Mesodermal cell (in vitro differentiated cells): ENCODE data around the gene SRPK3. TPM values are rescaled to one million over a fixed set of nuclear protein-coding genes. Genes with fewer than 3 reads are reported as not detected.

ENCODE experiments used
- H3K27ac ChIP-seq: 2 replicates; pipeline ENCODE4 v1.7.0; 2013; ENCODE audit warnings: mild to moderate bottlenecking, low read depth, low read length, moderate library complexity; ENCODE audit not compliant: severe bottlenecking
- H3K36me3 ChIP-seq: 2 replicates; pipeline ENCODE4 v1.7.1; 2013; ENCODE audit warnings: mild to moderate bottlenecking, low read length, moderate library complexity; ENCODE audit not compliant: control insufficient read depth, insufficient read depth
- H3K4me1 ChIP-seq: one replicate; pipeline ENCODE4 v1.7.1; 2013; ENCODE audit warnings: mild to moderate bottlenecking, low read length; ENCODE audit not compliant: insufficient read depth, control insufficient read depth, poor library complexity, severe bottlenecking
- H3K4me3 ChIP-seq: 2 replicates; pipeline ENCODE4 v1.7.0; 2013; ENCODE audit warnings: low read length, control low read depth, mild to moderate bottlenecking; ENCODE audit not compliant: insufficient read depth, poor library complexity, severe bottlenecking; ENCODE audit errors: extremely low read depth
- H3K9me3 ChIP-seq: 2 replicates; pipeline ENCODE4 v1.7.1; 2013; ENCODE audit warnings: mild to moderate bottlenecking, low read length, moderate library complexity; ENCODE audit not compliant: control insufficient read depth
- WGBS, 2 experiments: methylation state at CpG; one replicate each; pipeline ENCODE4 v1.1.5; 2013; ENCODE audit warnings: missing lambda C conversion rate in 2 of 2; ENCODE audit not compliant: insufficient coverage in 2 of 2; 5-methylcytosine and 5-hydroxymethylcytosine counted together
- polyA plus RNA-seq, 2 experiments: library from polyadenylated mRNA; stranded (reverse); fragments of 50-300 nt; gene quantifications; one replicate each; pipeline ENCODE4 v1.2.3, GENCODE V29; 2013

Gene SRPK3
- 0.77 TPM for polyA plus RNA-seq (2013, experiment 1 of 2)
- not detected for polyA plus RNA-seq (2013, experiment 2 of 2)

- 82 to 93% methylated on average over 18 to 25 of the region's 52 CpGs for WGBS, 2 experiments
- Histone ChIP-seq H3K4me3 (no peak within 1 kb of the TSS), H3K4me1 (no peaks in the 10 kb centered on the region), H3K9me3 (no peaks in the 10 kb centered on the region), H3K36me3 (no peaks in the 10 kb centered on the region), H3K27ac (no peak within 1 kb of the TSS)
These were observed at the start of gene SRPK3 for GRCh38 chrX:153780678-153781427. Gene SRPK3 (plus strand): TSS chrX:153781041. CDS start chrX:153781087, 46 bp downstream.

- Histone ChIP-seq H3K27ac (no peak overlapping the region), H3K4me3 (no peak overlapping the region), H3K36me3 (peaks cover 12% of the 10 kb centered on the region), H3K4me1 (peaks cover 13% of the 10 kb centered on the region), H3K9me3 (peaks cover 11% of the 10 kb centered on the region)
- 100% methylated on average over 3 of the region's 6 CpGs; no CpG with 5 or more reads in 1 of the 2 experiments for WGBS, 2 experiments
These were observed 49.6 kb upstream of the SRPK3 start for GRCh38 chrX:153731117-153731844.

GRCh38 chrX:153731845-153732215 is 49.0 kb upstream of the SRPK3 start:
- H3K4me3 ChIP-seq = no peak overlapping the region
- no peak overlapping the region for H3K27ac ChIP-seq
- H3K36me3 ChIP-seq = peaks cover 12% of the 10 kb centered on the region
- peaks cover 11% of the 10 kb centered on the region for H3K9me3 ChIP-seq
- 100% methylated on average over 1 of the region's 3 CpGs; no CpG with 5 or more reads in 1 of the 2 experiments for WGBS, 2 experiments
- H3K4me1 ChIP-seq = peaks cover 12% of the 10 kb centered on the region

GRCh38 chrX:153732401-153732800 is 48.4 kb upstream of the SRPK3 start:
- Histone ChIP-seq H3K4me1 (peaks cover 7% of the 10 kb centered on the region), H3K9me3 (peaks cover 11% of the 10 kb centered on the region), H3K4me3 (no peak overlapping the region), H3K36me3 (peaks cover 12% of the 10 kb centered on the region), H3K27ac (no peak overlapping the region)
- 91 to 100% methylated on average over 4 to 5 of the region's 14 CpGs for WGBS, 2 experiments

GRCh38 chrX:153733651-153734240 is 47.1 kb upstream of the SRPK3 start:
- WGBS, 2 experiments = 93 to 100% methylated on average over 2 to 5 of the region's 15 CpGs
- H3K4me3 ChIP-seq = no peak overlapping the region
- H3K4me1 ChIP-seq = no peaks in the 10 kb centered on the region
- no peak overlapping the region for H3K27ac ChIP-seq
- H3K9me3 ChIP-seq = peaks cover 11% of the 10 kb centered on the region
- H3K36me3 ChIP-seq = peaks cover 12% of the 10 kb centered on the region

- no peak overlapping the region for H3K4me3 ChIP-seq
- 100% methylated on average over 1 of the region's 2 CpGs; no CpG with 5 or more reads in 1 of the 2 experiments for WGBS, 2 experiments
- H3K36me3 ChIP-seq = peaks cover 7% of the 10 kb centered on the region
- H3K27ac ChIP-seq = no peak overlapping the region
- H3K4me1 ChIP-seq = no peaks in the 10 kb centered on the region
- peaks cover 11% of the 10 kb centered on the region for H3K9me3 ChIP-seq
These were observed 46.0 kb upstream of the SRPK3 start for GRCh38 chrX:153734871-153735270.

- Histone ChIP-seq H3K36me3 (peaks cover 7% of the 10 kb centered on the region), H3K27ac (no peak overlapping the region), H3K4me1 (no peaks in the 10 kb centered on the region), H3K9me3 (peaks cover 11% of the 10 kb centered on the region), H3K4me3 (no peak overlapping the region)
- WGBS, 2 experiments = 20 to 70% methylated on average over 1 to 3 of the region's 9 CpGs
These were observed 45.6 kb upstream of the SRPK3 start for GRCh38 chrX:153735274-153735673.

- peaks cover 3% of the 10 kb centered on the region for H3K36me3 ChIP-seq
- H3K4me1 ChIP-seq = no peaks in the 10 kb centered on the region
- no peak overlapping the region for H3K4me3 ChIP-seq
- H3K9me3 ChIP-seq = peaks cover 9% of the 10 kb centered on the region
- 85 to 87% methylated on average over 9 to 12 of the region's 30 CpGs for WGBS, 2 experiments
- H3K27ac ChIP-seq = no peak overlapping the region
These were observed 44.6 kb upstream of the SRPK3 start for GRCh38 chrX:153736071-153736820.

- H3K36me3 ChIP-seq = no peaks in the 10 kb centered on the region
- H3K4me1 ChIP-seq = no peaks in the 10 kb centered on the region
- no peak overlapping the region for H3K27ac ChIP-seq
- peaks cover 2% of the 10 kb centered on the region for H3K9me3 ChIP-seq
- H3K4me3 ChIP-seq = no peak overlapping the region
- WGBS, 2 experiments = 97 to 100% methylated on average over 2 to 8 of the region's 15 CpGs
These were observed 43.9 kb upstream of the SRPK3 start for GRCh38 chrX:153736871-153737441.

GRCh38 chrX:153738056-153738605 is 42.7 kb upstream of the SRPK3 start:
- no peaks in the 10 kb centered on the region for H3K36me3 ChIP-seq
- H3K4me3 ChIP-seq = no peak overlapping the region
- 91 to 93% methylated on average over 3 to 14 of the region's 27 CpGs for WGBS, 2 experiments
- H3K27ac ChIP-seq = no peak overlapping the region
- H3K4me1 ChIP-seq = no peaks in the 10 kb centered on the region
- H3K9me3 ChIP-seq = no peaks in the 10 kb centered on the region
